ENCODE results near the gene FAM117A.

FAM117A gene

GRCh38 chr17:49757151-49757777, 6.7 kb downstream of the FAM117A start:
- no peak for DNase-seq (ENCODE audit: low read depth, low spot score)
- in situ Hi-C loops (cut with HindIII; ENCODE audit: low sequenced_read_pairs), result no loop called here
- TF ChIP-seq CTCF (IDR thresholded peaks at IDR 0.05; ENCODE audit: low read depth, low read length), result no peak
- H3K4me3 ChIP-seq (ENCODE audit: low read depth, low read length), result no peak overlapping the region

DNA sequence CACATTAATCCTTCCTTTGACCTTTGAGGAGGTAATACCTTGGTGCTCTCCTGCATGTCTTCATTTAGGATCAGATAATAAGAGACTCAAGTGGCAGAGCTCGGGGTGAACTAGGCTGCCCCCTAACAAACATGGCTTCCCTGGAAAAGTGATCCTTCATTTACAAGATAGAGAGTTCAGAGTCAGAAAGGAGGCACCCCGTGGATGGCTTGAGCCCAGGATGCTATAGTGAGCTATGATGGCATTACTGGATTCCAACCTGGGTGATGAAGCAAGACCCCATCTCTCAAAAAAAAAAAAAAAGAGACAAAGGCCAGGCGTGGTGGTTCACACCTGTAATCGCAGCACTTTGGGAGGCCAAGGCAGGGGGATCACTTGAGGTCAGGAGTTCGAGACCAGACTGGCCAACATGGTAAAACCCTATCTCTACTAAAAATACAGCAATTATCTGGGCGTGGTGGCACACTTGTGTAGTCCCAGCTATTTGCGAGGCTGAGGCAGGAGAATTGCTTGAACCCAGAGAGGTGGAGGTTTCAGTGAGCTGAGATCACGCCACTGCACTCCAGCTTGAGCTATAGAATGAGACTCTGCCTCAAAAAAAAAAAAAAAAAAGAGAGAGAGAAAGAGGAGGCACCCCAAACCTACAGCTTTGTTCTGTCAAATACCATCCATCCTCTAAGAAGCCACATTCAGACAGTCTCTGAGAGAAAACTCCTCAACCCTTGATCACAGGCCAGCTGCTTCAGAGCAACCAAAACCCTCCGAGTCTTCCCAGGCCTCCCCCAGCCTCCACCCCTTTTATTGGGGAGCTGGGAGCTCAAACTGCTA, 7.4 kb downstream of the FAM117A start:
- H3K4me3 ChIP-seq (ENCODE audit: low read depth, low read length), result no peak overlapping the region
- in situ Hi-C loops (cut with HindIII; ENCODE audit: low sequenced_read_pairs), result no loop called here
- no peak for TF ChIP-seq CTCF (IDR thresholded peaks at IDR 0.05; ENCODE audit: low read depth, low read length)
- DNase-seq (ENCODE audit: low read depth, low spot score), result no peak

DNA sequence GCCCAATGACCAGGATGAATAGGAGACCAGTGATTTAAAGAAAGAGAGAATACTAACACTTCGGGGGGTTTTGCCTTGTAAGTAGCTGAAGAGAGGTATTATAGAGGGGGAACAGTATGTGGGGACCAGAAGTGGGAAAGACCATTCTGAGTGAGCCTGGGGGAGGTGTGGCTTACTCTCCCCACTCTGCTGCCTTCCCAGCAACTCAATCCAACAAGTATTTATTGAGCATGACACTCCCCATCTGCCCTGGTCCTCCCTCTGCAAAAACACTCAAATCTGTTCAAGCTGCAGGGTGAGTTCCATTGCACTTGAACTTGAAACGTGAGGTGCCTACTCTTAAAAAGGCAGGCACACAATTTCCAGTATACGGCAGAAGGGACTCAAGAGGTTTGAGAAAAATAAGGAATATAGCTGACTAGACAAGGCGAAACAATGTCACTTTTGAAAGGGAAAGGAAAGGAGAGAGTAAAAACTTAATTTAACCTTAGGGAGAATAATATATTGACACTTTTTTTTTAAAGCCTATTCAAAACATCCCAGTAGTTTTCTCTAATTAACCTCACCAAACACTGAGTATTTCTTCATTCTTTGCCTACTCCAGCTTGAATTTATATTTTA, 8.2 kb downstream of the FAM117A start:
- no peak overlapping the region for H3K4me3 ChIP-seq (ENCODE audit: low read depth, low read length)
- in situ Hi-C loops (cut with HindIII; ENCODE audit: low sequenced_read_pairs), result no loop called here

GRCh38 chr17:49753959-49754391, 10.0 kb downstream of the FAM117A start:
- TF ChIP-seq CTCF (IDR thresholded peaks at IDR 0.05; ENCODE audit: low read depth, low read length), result no peak
- no peak overlapping the region for H3K4me3 ChIP-seq (ENCODE audit: low read depth, low read length)
- in situ Hi-C loops (cut with HindIII; ENCODE audit: low sequenced_read_pairs), result no loop called here
- no peak for DNase-seq (ENCODE audit: low read depth, low spot score)

More for the DNA sequence above, 8.2 kb downstream of the FAM117A start:
- no peak for TF ChIP-seq CTCF (IDR thresholded peaks at IDR 0.05; ENCODE audit: low read depth, low read length)
- no peak for DNase-seq (ENCODE audit: low read depth, low spot score)

DNA sequence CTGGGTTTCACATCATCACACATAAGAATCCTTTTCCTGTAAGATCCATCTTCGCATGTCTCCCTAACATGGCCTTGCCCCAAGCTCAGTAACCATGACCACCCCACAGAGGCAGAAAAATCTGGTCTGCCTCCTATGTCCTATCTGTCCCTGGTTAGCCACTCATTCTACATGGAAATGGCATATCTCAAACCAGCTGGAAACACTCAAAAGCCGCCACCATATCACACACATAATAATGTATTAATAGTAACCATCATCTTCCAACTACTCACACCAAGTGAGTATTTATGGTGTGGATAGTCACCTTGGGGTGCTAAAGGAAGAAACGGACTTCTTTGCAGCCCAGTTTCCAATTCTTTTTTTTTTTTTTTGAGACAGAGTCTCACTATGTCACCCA, 11.4 kb downstream of the FAM117A start:
- no peak for DNase-seq (ENCODE audit: low read depth, low spot score)
- H3K4me3 ChIP-seq (ENCODE audit: low read depth, low read length), result no peak overlapping the region
- in situ Hi-C loops (cut with HindIII; ENCODE audit: low sequenced_read_pairs), result no loop called here

More for the DNA sequence above, 11.4 kb downstream of the FAM117A start:
- TF ChIP-seq CTCF (IDR thresholded peaks at IDR 0.05; ENCODE audit: low read depth, low read length), result no peak

All from astrocyte of the spinal cord (primary cell).